ENCODE results near the gene SEL1L. TPM values are rescaled to one million over a fixed set of nuclear protein-coding genes. Genes with fewer than 3 reads are reported as not detected.

SEL1L gene
- total and polyA plus RNA-seq, 2 experiments from 2014 or later = 20.6 to 22.6 TPM

DNA sequence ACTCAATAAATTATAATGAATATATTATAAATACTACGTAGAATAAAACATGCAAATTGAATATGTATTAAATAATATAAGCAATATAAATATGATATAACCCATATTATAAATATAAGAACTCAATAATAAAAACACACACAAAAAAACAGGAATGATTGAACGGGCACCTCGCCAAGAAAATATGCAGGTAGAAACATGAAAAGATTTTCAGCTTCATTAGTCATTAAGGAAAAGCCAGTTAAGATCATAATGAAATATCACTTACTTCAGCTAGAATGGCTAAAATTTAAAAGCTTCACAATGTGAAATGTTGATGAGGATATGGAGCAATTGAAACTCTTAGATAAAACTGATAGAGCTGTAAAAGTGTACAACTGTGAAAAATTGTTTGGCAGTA lies 17.8 kb upstream of the SEL1L start:
- Mint-ChIP-seq H3K36me3 (ENCODE audit: low read depth) (no peaks in the 10 kb centered on the region), H3K27me3 (ENCODE audit: insufficient read depth, low read depth, poor library complexity) (peaks cover 2% of the 10 kb centered on the region), H3K4me3 (no peak overlapping the region), H3K9me3 (no peaks in the 10 kb centered on the region; the same call in 1 of the 3 replicates), H3K27ac (no peak overlapping the region), H3K4me1 (no peaks in the 10 kb centered on the region)
- H3K36me3 ChIP-seq (ENCODE audit: insufficient read depth) = no peaks in the 10 kb centered on the region
- H3K9me2 ChIP-seq (ENCODE audit: insufficient read depth) = no peaks in the 10 kb centered on the region
- no peaks in the 10 kb centered on the region for H3K4me1 ChIP-seq (ENCODE audit: insufficient read depth)
- H3F3A ChIP-seq (replicated peaks; ENCODE audit: low read depth) = no peaks in the 10 kb centered on the region
- no peaks in the 10 kb centered on the region for H3K27me3 ChIP-seq (ENCODE audit: insufficient read depth)
- H3K27ac ChIP-seq (ENCODE audit: low read depth) = no peak overlapping the region
- no peak for TF ChIP-seq POLR2AphosphoS5 (IDR thresholded peaks at IDR 0.05; ENCODE audit: low read depth)
- TF ChIP-seq JUNB (IDR thresholded peaks at IDR 0.05; ENCODE audit: unreplicated experiment) = no peak
- TF ChIP-seq STAT1 (IDR thresholded peaks at IDR 0.05; ENCODE audit: unreplicated experiment) = no peak
- TF ChIP-seq ZNF462 (CRISPR knock-in tag; IDR thresholded peaks at IDR 0.05) = no peak
- TF ChIP-seq NANOG (IDR thresholded peaks at IDR 0.05; ENCODE audit: borderline replicate concordance) = no peak
- no peak for TF ChIP-seq EZH2phosphoT487 (IDR thresholded peaks at IDR 0.05; ENCODE audit: unreplicated experiment)
- no peak for TF ChIP-seq EZH2 (IDR thresholded peaks at IDR 0.05; ENCODE audit: low read depth, unreplicated experiment)
- no peak overlapping the region for H3K4me3 ChIP-seq
- no peaks in the 10 kb centered on the region for H3K79me2 ChIP-seq (replicated peaks; ENCODE audit: insufficient read depth)
- no peak for ATAC-seq
- no peak overlapping the region for H3K4me2 ChIP-seq
- H2AFZ ChIP-seq = no peak overlapping the region
- H4K20me1 ChIP-seq (replicated peaks; ENCODE audit: insufficient read depth) = no peaks in the 10 kb centered on the region
- no peak for DNase-seq (ENCODE audit: low spot score)
